MM.1S (cell line): ENCODE data around the gene OSTN.

ENCODE experiments used
- EZH2 ChIP-seq: fragments of 300-600 bp; sonication (generic); optimal IDR thresholded peaks from 2 replicates; pipeline ENCODE3; 2017; ENCODE audit warnings: low read depth, mild to moderate bottlenecking, antibody characterized with exemption, low read length, mixed read lengths
- EZH2phosphoT487 ChIP-seq: fragments of 300-600 bp; sonication (generic); IDR thresholded peaks from 2 replicates; pipeline ENCODE4 v1.6.1; 2018; ENCODE audit warnings: antibody characterized with exemption, low read length
- TF ChIP-seq, protein P1 (sequence below): fragments of 300-600 bp; sonication (generic); IDR thresholded peaks from 2 replicates; pipeline ENCODE4 v1.5.1; 2016; ENCODE audit warnings: antibody characterized with exemption, low read length, mixed read lengths

DNA sequence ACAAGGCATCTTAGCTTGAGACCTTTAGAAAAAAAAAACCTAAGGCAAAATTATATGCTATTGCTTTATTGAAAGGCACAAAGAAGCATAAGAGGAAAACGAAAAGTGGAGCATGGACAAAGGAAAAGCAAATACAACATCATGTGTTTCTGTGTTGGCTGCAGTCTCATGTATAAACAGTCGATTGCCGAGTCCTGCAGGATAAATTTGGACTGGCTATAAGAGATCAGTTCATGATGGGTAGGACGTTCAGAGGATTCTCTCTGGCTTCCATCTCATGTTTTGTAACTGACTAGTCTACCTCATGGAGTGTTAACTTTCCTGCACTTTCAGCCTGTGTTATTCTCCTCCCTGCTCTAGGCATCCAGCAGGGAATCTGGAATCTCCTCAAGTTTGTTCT is 108.3 kb downstream of the OSTN start:
- TF ChIP-seq, protein P1, sequence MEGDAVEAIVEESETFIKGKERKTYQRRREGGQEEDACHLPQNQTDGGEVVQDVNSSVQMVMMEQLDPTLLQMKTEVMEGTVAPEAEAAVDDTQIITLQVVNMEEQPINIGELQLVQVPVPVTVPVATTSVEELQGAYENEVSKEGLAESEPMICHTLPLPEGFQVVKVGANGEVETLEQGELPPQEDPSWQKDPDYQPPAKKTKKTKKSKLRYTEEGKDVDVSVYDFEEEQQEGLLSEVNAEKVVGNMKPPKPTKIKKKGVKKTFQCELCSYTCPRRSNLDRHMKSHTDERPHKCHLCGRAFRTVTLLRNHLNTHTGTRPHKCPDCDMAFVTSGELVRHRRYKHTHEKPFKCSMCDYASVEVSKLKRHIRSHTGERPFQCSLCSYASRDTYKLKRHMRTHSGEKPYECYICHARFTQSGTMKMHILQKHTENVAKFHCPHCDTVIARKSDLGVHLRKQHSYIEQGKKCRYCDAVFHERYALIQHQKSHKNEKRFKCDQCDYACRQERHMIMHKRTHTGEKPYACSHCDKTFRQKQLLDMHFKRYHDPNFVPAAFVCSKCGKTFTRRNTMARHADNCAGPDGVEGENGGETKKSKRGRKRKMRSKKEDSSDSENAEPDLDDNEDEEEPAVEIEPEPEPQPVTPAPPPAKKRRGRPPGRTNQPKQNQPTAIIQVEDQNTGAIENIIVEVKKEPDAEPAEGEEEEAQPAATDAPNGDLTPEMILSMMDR: no peak
- TF ChIP-seq EZH2: no peak
- TF ChIP-seq EZH2phosphoT487: no peak
